ENCODE data around the gene SH2B3.
A peak's percentile ranks its signal among the peaks of the same experiment; 100 is the strongest.
"Not testable (repeated sequence)": the region's sequence is repeated elsewhere in the genome, so short reads cannot be mapped to it uniquely, and the experiment has no call there.

SH2B3 gene

GRCh38 chr12:111387747-111388323, 17.9 kb upstream of the SH2B3 start:
- DNase-seq (ENCODE audit: low read depth) = no peak

- no peak for DNase-seq (ENCODE audit: low read depth)
Observed at GRCh38 chr12:111389635-111390034, 16.1 kb upstream of the SH2B3 start.

DNA sequence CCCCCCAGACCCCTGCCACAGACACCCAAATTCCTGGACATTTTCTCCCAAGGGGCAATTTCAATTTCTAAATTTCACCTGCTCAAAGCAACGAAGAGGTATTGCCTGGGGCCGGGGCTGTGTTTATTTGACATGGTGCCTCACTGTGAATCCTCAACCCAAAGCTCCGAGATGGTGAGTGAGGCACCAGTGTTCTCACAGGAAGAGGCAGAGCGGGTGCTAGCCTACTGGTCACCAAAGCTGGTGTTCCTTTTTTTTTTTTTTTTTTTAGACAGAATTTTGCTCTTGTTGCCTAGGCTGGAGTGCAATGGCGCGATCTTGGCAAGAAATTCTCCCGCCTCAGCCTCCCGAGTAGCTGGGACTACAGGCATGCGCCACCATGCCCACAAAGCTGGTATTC, 14.8 kb upstream of the SH2B3 start:
- DNase-seq (ENCODE audit: low read depth) = no peak

DNA sequence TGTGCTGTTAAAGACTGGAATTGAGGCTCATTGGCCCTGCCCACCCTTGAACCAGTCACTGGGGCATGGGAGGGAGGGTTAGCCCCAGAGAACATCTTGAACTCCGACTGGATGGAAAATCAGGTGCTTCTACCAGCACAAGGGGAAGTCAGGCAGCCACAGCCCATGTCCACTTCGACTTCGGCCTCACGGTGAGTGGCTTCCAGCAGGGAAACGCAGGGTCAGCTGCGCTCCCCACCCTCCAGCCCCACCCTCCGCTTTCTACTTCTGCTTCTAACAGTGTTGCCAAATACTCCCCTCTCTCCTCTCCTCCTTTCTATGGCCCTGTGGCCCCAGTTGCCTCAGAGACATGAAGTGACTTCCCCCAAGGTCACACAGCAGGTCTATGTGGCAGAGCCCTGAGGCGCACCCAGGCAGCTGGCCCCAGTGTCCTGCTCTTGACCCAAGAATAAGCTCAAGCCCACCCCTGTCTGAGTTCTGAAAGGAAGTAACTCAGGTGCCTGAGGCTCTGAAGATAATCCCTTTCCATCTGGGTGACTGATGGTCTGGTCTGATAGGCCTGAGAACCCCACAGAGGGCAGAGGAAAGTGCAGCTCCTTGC, 11.9 kb upstream of the SH2B3 start:
- DNase-seq (ENCODE audit: low read depth) = no peak

DNA sequence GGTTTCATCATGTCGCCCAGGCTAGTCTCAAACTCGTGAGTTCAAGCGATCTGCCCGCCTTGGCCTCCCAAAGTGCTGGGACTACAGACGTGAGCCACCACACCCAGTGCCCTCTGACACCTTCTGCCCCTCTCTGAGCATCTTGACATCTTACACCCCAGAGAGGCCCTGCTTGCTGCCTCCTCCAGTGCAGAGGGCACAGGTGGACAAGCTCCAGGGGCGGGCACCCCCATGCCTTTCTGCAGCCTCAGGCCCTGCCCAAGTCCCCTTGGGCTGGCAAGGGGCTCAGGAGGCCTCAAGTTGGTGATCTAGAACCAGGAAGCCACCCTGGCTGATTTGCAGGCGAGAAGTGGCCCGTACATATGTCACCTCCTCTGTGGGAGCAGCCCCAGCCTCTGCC, 11.2 kb upstream of the SH2B3 start:
- DNase-seq (ENCODE audit: low read depth) = no peak

- DNase-seq (ENCODE audit: low read depth) = no peak
Observed at GRCh38 chr12:111395336-111396187, 10.2 kb upstream of the SH2B3 start.

GRCh38 chr12:111396271-111396670, 9.5 kb upstream of the SH2B3 start:
- not testable (repeated sequence) for DNase-seq (ENCODE audit: low read depth)

DNA sequence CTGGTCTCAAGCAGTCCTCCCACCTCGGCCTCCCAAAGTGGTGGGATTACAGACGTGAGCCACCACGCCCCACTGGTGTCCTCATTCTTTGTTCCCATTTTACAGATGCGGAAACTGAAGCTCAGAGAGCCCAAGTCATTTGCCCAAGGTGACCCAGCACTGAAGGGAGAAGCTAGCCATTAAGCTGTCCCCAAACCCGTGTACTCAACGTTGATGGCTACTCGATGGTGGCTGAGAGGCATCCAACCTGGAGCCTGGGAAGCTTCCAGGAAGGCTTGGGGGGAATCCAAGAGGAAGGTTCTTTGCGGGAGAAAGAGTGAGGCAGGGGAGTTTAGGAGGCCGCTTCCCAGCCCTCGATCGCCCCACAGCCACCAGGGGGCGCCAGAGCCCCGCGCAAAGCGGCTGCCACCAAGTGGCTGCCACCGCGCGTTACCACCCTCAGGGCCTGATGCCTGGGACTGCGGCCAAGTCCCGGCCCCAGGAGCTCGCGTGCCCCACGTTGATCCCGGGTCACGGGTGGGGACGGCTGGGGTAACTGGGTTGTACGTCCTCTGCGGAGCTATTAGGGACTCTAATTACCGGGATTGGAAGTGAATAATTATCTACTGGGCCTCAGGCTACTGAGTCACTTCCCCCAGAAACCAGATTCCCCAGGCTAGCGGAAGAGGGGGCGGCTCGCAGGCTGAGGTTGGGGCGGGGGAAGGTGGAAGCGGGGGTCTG, 8.8 kb upstream of the SH2B3 start:
- peak; percentile 85 for DNase-seq (ENCODE audit: low read depth)

- DNase-seq (ENCODE audit: low read depth) = no peak
Observed at GRCh38 chr12:111398530-111398929, 7.2 kb upstream of the SH2B3 start.

- DNase-seq (ENCODE audit: low read depth) = not testable (repeated sequence)
Observed at GRCh38 chr12:111399741-111400404, 5.8 kb upstream of the SH2B3 start.

GRCh38 chr12:111401167-111401605, 4.5 kb upstream of the SH2B3 start:
- no peak for DNase-seq (ENCODE audit: low read depth)

GRCh38 chr12:111402490-111402824, 3.3 kb upstream of the SH2B3 start:
- not testable (repeated sequence) for DNase-seq (ENCODE audit: low read depth)

DNA sequence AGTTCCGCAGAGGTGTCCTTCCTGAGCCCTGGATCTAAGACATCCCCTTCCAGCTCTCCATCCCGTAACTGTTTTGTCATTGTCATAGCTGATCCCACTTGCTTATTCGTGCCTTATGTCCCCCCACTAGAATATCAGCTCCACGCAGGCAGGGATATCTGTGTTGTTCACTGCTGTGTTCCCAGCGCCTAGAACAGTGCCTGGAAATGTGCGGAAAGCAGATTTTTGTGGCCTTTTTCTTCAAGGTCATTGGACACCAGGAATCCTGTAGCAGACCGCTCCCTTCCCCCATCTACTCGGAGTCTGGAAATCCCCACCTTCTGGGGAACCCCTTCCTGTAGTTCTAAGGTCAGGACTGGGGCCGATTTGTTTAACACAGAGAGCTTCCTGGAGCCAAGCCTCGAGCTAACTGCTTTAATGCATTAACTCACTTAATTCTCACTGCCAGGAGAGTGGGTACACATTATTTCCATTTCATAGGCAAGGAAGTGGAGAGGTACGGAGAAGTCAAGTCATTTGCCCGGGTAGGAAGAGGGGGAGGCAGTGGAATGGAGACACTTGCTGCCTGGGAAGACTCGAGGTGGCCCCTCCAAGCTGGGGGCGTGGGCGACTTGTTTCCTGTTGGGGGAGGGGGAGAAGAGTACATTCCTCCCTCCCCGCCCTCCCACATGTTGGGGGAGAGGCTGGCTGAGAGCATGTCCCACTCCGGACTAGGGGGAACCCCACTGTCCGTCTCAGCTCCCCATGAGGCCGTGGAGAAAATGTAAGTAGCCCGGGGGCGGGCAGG, 1.2 kb upstream of the SH2B3 start:
- DNase-seq (ENCODE audit: low read depth) = no peak

GRCh38 chr12:111405149-111405858, 419 bp upstream of the SH2B3 start:
- peak; percentile 79 for DNase-seq (ENCODE audit: low read depth)

- no peak for DNase-seq (ENCODE audit: low read depth)
Observed at GRCh38 chr12:111406474-111407376, 1.0 kb downstream of the SH2B3 start.

DNA sequence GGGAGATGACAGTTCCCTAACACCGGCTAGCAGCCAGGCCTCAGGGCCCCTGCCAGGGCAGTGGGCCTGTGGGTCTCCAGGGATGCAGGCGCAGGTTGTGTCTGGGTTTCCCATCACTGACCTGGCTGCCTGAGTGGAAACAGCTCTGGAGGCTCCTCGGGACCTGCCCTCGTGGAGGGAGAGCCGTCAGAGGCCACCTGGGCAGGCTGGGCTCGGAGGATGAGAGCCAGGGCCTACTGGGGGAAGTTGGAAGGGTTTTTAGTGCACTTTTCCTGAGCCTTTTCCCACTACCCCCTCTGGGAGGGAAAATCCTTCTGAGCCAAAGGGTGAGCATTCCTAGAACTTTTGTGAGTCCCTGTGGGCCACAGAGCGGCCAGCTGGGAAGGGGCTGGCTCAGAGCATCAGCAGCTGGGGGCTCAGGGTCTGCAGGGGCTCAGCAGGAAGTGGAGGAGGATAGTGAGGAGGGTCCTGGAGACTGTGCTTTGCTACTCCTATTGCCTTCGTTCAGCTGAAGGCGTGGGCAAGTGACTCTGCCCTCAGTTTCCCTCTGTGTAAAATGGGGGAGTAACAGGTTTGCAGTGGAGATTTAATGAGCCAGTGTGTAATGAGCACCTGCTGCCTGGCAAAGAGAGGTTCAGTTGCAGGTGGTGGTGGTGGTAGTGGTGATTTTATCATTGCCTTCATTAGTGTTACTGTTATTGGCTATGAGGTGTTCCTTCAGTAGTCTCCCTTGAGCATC, 1.8 kb downstream of the SH2B3 start:
- no peak for DNase-seq (ENCODE audit: low read depth)

DNA sequence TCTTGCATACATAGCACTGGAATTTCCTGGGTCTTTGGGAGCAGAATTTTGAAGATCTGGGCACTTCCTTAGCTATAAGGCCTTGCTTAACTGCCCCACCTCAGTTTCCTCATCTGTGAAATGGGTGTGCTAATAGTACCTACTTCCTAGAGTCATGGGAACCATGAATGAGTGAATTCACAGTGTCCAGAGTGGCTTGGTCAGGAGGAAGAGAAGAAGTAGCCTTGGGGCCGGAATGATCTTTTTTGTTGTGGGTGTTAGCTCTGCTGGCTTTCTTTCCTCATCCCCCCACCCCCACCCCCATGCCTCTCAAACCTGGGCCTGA, 2.4 kb downstream of the SH2B3 start:
- DNase-seq (ENCODE audit: low read depth) = no peak

DNA sequence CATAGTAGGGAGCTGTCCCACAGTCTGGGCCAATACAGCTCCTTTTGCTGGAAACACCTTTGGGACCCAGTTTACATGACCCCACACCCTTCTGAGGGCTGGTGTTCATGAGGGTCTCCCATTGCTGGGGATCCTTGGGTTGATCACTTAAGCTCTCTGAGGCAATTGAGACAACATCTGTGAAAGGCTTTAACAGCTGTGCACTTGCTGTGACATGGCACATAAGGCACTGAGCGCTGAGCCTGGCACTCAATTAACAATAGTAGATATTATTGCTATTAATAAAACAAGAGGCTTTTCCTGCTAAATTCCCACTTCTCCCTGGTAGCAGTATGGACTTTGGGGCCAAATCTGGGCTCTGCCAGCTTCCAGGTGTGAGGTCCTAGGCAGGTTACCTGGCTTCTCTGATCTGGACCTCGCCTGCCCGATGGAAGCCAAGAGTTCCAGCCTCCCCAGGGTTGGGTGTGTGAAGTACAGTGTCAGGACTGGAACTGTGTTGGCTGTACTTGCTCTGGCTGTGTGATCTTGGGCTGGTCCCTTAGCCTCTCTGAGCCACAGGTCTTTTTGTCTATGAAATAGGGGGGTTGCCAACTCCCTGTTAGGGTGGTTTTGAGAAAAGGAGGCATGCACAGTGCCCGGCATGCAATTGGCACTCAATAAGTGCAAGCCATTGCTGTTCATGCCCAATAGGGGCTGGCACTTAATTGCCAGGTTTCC, 3.1 kb downstream of the SH2B3 start:
- no peak for DNase-seq (ENCODE audit: low read depth)

All from fibroblast of gingiva (primary cell).